Natural killer cell (primary cell): ENCODE data around the gene TCEANC2. TPM values are rescaled to one million over a fixed set of nuclear protein-coding genes. Genes with fewer than 3 reads are reported as not detected.

Source experiments
- ATAC-seq, 3 donors: fragments of 150-1000 bp in 2 of 3; fragments of 200-7000 bp in 1 of 3; cut with Tn5 transposase; 1 replicate in 1 of 3; 2 replicates in 2 of 3; pipeline ENCODE4 v1.10.0; 2021; ENCODE audit warnings: mild to moderate bottlenecking in 2 of 3, moderate library complexity in 2 of 3
- DNase-seq, 2 donors: peaks; one replicate each; pipeline versions ENCODE4 v3.0.0 to v3.0.0-alpha.2; 2013 to 2021; ENCODE audit warnings: mixed read lengths in 1 of 2
- H3K27ac ChIP-seq: one replicate; pipeline ENCODE4 v1.5.1; 2013; ENCODE audit warnings: mild to moderate bottlenecking, low read length
- H3K27me3 ChIP-seq: one replicate; pipeline ENCODE4 v1.6.1; 2013; ENCODE audit warnings: low read length; ENCODE audit not compliant: control insufficient read depth, insufficient read depth
- H3K36me3 ChIP-seq: one replicate; pipeline ENCODE4 v1.6.1; 2013; ENCODE audit warnings: low read length; ENCODE audit not compliant: control insufficient read depth, insufficient read depth
- H3K4me1 ChIP-seq: one replicate; pipeline ENCODE4 v1.6.1; 2013; ENCODE audit warnings: low read length; ENCODE audit not compliant: control insufficient read depth, insufficient read depth
- H3K4me3 ChIP-seq: one replicate; pipeline ENCODE4 v1.5.1; 2013; ENCODE audit warnings: low read length
- H3K9me3 ChIP-seq: one replicate; pipeline ENCODE4 v1.6.1; 2013; ENCODE audit warnings: low read length; ENCODE audit not compliant: control insufficient read depth, insufficient read depth
- H3K27ac Mint-ChIP-seq, 2 donors: one replicate each; pipeline ENCODE4 v1.8.0; 2022; ENCODE audit warnings: mild to moderate bottlenecking in 2 of 2, mixed read lengths in 2 of 2, moderate library complexity in 1 of 2
- H3K27me3 Mint-ChIP-seq, 2 donors: one replicate each; pipeline ENCODE4 v1.8.0; 2022; ENCODE audit warnings: low read depth in 2 of 2, mixed read lengths in 2 of 2
- H3K36me3 Mint-ChIP-seq: one replicate; pipeline ENCODE4 v1.8.0; 2022; ENCODE audit warnings: mixed read lengths
- H3K4me1 Mint-ChIP-seq, 2 donors: one replicate each; pipeline ENCODE4 v1.8.0; 2022; ENCODE audit warnings: mixed read lengths in 2 of 2
- H3K4me3 Mint-ChIP-seq: one replicate; pipeline ENCODE4 v1.8.0; 2022; ENCODE audit warnings: mild to moderate bottlenecking, moderate library complexity, mixed read lengths
- H3K9me3 Mint-ChIP-seq, 2 donors: one replicate each; pipeline ENCODE4 v1.8.0; 2022; ENCODE audit warnings: mixed read lengths in 2 of 2
- WGBS: methylation state at CpG from one replicate; pipeline ENCODE4 v1.1.7; 2013; ENCODE audit warnings: missing lambda C conversion rate; ENCODE audit not compliant: insufficient coverage; 5-methylcytosine and 5-hydroxymethylcytosine counted together
- intact Hi-C: fragments of 100-400 bp; cut with micrococcal nuclease; formaldehyde crosslinking; loops from one replicate; pipeline ENCODE4 v1.14.2; 2022
- total RNA-seq, 4 donors: library from RNA; stranded (reverse); fragments of 120-200 nt in 1 of 4; gene quantifications; one replicate each; pipeline versions ENCODE4 v1.2.3 to v1.2.4, GENCODE V29; 2013 to 2022
- TF ChIP-seq, protein P1 (sequence below): fragments of 200-600 bp; IDR thresholded peaks from one replicate; pipeline ENCODE4 v1.8.0; 2022; ENCODE audit warnings: antibody characterized with exemption

Gene TCEANC2
- total RNA-seq, 3 donors from 2014 or later (not counting 1 experiment from before 2014, with no cell fraction given): 5.1 to 9.5 (median 7.3) TPM

DNA sequence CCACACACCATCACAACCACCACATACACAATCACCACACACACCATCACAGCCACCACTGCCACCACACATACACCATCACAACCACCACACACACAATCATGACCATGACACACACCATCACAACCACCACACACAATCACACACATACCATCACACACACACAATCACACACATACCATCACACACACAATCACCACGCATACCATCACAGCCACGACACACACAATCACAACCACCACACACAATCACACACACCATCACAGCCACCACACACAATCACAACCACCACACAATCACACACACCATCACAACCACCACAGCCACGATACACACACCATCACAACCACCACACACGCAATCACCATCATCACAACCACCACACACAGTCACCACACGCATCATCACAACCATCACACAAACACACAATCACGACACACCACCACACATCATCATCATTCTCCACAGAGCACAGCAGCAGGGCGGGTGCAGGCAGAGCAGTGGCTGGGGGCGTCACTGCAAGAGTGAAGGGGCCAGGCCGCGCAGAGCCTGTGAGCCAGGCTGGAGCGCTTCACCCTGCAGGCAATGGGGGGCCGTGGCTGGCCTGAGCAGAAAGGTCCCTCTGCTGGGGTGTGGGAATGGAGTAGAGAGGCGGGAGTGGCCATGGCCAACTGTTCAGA is 66.8 kb downstream of the TCEANC2 start:
- DNase-seq (no peak), ATAC-seq (no peak)
- peaks cover 7 to 11% of the 10 kb centered on the region in 2 donors for H3K4me1 Mint-ChIP-seq
- Histone ChIP-seq H3K27me3 (no peaks in the 10 kb centered on the region), H3K4me1 (peaks cover 9% of the 10 kb centered on the region), H3K36me3 (no peaks in the 10 kb centered on the region), H3K4me3 (no peak overlapping the region), H3K27ac (no peak overlapping the region), H3K9me3 (no peaks in the 10 kb centered on the region)
- TF ChIP-seq, protein P1, sequence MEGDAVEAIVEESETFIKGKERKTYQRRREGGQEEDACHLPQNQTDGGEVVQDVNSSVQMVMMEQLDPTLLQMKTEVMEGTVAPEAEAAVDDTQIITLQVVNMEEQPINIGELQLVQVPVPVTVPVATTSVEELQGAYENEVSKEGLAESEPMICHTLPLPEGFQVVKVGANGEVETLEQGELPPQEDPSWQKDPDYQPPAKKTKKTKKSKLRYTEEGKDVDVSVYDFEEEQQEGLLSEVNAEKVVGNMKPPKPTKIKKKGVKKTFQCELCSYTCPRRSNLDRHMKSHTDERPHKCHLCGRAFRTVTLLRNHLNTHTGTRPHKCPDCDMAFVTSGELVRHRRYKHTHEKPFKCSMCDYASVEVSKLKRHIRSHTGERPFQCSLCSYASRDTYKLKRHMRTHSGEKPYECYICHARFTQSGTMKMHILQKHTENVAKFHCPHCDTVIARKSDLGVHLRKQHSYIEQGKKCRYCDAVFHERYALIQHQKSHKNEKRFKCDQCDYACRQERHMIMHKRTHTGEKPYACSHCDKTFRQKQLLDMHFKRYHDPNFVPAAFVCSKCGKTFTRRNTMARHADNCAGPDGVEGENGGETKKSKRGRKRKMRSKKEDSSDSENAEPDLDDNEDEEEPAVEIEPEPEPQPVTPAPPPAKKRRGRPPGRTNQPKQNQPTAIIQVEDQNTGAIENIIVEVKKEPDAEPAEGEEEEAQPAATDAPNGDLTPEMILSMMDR: no peak
- peaks cover 0 to 4% of the 10 kb centered on the region in 2 donors for H3K27me3 Mint-ChIP-seq
- 92% methylated on average over 13 of the region's 13 CpGs for WGBS
- intact Hi-C loops: loop anchor here (10.0 kb wide), 1 partner anchor 285 kb away; the partner anchor contains the start of gene SSBP3
- H3K9me3 Mint-ChIP-seq: no peaks in the 10 kb centered on the region
- no peaks in the 10 kb centered on the region for H3K36me3 Mint-ChIP-seq
- H3K27ac Mint-ChIP-seq: no peak overlapping the region
- H3K4me3 Mint-ChIP-seq: no peak overlapping the region

DNA sequence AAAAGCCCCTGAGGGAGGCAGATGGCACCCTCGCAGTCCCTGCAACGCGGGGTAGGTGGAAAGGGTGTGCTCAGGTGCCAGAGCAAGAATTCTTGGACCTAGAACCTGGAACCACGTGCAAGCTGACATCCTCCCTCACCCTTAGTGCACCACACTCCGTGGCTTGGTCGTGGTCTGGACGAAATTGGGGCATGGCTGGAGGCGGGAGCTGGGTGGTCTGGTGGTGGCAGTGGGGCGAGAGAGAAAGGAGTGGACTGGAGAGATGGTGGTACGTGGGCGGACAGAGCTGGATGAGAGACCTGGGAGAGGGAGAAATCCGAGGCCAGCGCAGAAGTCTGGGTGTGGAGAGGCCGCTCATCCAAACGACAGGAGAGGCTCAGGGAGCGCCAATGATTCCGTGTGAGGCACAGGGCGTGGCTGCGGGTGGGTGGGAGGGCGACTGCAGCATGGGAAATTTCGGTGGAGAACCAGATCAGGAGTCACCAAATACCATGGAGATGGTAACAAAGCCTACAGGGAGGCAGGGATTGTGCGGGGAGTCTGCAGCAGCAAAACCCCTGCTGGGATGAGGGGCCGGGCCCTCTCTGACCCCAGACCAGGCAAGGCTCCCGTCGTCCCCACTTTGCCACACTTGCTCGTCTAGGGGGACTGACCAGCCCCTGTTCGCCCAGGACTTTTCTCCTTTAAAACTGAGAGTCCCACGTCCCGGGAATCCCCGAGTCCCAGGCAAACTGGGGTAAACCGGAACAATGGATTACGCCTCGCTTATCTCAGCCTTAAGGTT is 67.5 kb downstream of the TCEANC2 start:
- no peak overlapping the region for H3K4me3 ChIP-seq
- H3K27ac ChIP-seq: no peak overlapping the region
- ATAC-seq (no peak), DNase-seq (no peak)
- Mint-ChIP-seq H3K4me3 (no peak overlapping the region), H3K27me3 (peaks cover 0 to 4% of the 10 kb centered on the region in 2 donors), H3K27ac (no peak overlapping the region), H3K36me3 (no peaks in the 10 kb centered on the region), H3K4me1 (peaks cover 7 to 10% of the 10 kb centered on the region in 2 donors), H3K9me3 (no peaks in the 10 kb centered on the region)
- TF ChIP-seq, protein P1: no peak
- WGBS: 83% methylated on average over 33 of the region's 33 CpGs
- no peaks in the 10 kb centered on the region for H3K36me3 ChIP-seq
- H3K4me1 ChIP-seq: peaks cover 9% of the 10 kb centered on the region
- no peaks in the 10 kb centered on the region for H3K9me3 ChIP-seq
- no peaks in the 10 kb centered on the region for H3K27me3 ChIP-seq
- intact Hi-C loops: loop anchor here (1.0 to 10.0 kb wide), 2 partner anchors 284 to 368 kb away; partner anchors contain the start of gene SSBP3

DNA sequence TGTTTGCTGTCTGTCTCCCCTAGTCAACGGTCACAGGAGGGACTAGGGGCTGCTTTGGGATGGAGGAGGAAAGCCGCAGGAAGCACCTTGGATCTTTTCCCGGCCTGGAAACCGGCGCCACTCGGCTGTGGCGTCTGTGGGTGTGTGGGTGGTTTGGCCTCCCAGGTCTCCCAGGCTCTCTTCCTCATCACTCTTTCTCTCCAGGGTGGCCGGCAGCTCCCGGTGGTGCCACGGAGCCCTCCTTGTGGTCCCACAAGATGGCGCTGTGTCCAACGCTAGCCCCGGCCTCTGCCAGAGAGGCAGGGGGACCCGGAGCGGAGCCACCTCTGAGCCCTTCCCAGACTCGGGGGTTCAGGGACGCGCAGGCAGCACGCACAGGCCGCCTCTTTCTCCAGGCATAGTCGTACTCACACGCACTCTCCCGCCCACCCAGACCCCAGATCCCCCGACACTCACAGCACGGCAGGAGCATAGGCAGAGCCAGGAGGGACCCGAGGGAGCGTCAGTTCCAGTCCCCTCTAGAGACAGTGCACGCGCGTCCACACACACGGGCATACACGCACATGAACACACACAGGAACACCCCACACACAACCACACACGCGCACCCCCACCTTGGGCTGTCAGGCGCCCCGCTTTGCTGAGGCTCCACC is 68.2 kb downstream of the TCEANC2 start:
- 7% methylated on average over 32 of the region's 36 CpGs for WGBS
- H3K36me3 Mint-ChIP-seq: no peaks in the 10 kb centered on the region
- peaks cover 6 to 7% of the 10 kb centered on the region in 2 donors for H3K4me1 Mint-ChIP-seq
- peak; percentile 49 to 82 for DNase-seq
- peak overlapping the region in 1 of 2 donors; percentile 31 for H3K27ac Mint-ChIP-seq
- ATAC-seq: peak; percentile 69 to 93 (median 91)
- no peak overlapping the region for H3K27ac ChIP-seq
- no peak overlapping the region for H3K4me3 Mint-ChIP-seq
- peaks cover 9% of the 10 kb centered on the region for H3K4me1 ChIP-seq
- no peaks in the 10 kb centered on the region for H3K9me3 ChIP-seq
- TF ChIP-seq, protein P1: peak; percentile 37
- H3K27me3 ChIP-seq: no peaks in the 10 kb centered on the region
- intact Hi-C loops: loop anchor here (1.0 to 10.0 kb wide), 2 partner anchors 283 to 368 kb away; partner anchors contain the start of gene SSBP3
- H3K4me3 ChIP-seq: no peak overlapping the region
- H3K36me3 ChIP-seq: no peaks in the 10 kb centered on the region
- H3K9me3 Mint-ChIP-seq: no peaks in the 10 kb centered on the region
- H3K27me3 Mint-ChIP-seq: peaks cover 0 to 4% of the 10 kb centered on the region in 2 donors
